Adrenal gland (tissue), 5 donors: ENCODE results near the gene NRDC.

Experiments
- CTCF ChIP-seq, 6 experiments: fragments of 450-650 bp in 4 of 6; fragments of 200-600 bp in 2 of 6; sonication (generic) in 1 of 6; IDR thresholded peaks; 1 replicate in 5 of 6; 2 replicates in 1 of 6; pipeline versions ENCODE4 v1.5.1 to v1.8.0; 2016 to 2021; ENCODE audit warnings: antibody characterized with exemption in 6 of 6, mild to moderate bottlenecking in 2 of 6, moderate library complexity in 1 of 6
- POLR2A ChIP-seq, 2 donors: fragments of 450-650 bp; IDR thresholded peaks; one replicate each; pipeline ENCODE4 v1.6.1; 2017; ENCODE audit warnings: antibody characterized with exemption in 2 of 2, mild to moderate bottlenecking in 2 of 2, moderate library complexity in 1 of 2
- donor health status: DM: no; HTN: no; CAD: no.

GRCh38 chr1:51843948-51844347, 34.6 kb downstream of the NRDC start:
- TF ChIP-seq CTCF (IDR thresholded peaks at IDR 0.05): no peak
- no peak for TF ChIP-seq POLR2A (IDR thresholded peaks at IDR 0.05)
